Thymus (tissue), 11 donors: ENCODE measurements around the gene MAPK14. TPM values are rescaled to one million over a fixed set of nuclear protein-coding genes. Genes with fewer than 3 reads are reported as not detected.
"Not testable (repeated sequence)": the region's sequence is repeated elsewhere in the genome, so short reads cannot be mapped to it uniquely, and the experiment has no call there.

ENCODE experiments used
- DNase-seq, 9 donors: peaks; one replicate each; pipeline ENCODE4 v3.0.0-alpha.2; 2013; ENCODE audit warnings: low spot score in 9 of 9, low read depth in 6 of 9, missing footprints in 1 of 9
- H3K27ac ChIP-seq, 2 donors: one replicate each; pipeline ENCODE4 v1.5.1; 2013; ENCODE audit warnings: control low read depth in 1 of 2, low read depth in 1 of 2, low read length in 1 of 2, mild to moderate bottlenecking in 1 of 2, moderate library complexity in 1 of 2
- H3K27me3 ChIP-seq, 2 donors: one replicate each; pipeline ENCODE4 v1.5.1; 2013; ENCODE audit warnings: low read length in 1 of 2; ENCODE audit not compliant: control insufficient read depth in 2 of 2, insufficient read depth in 1 of 2
- H3K36me3 ChIP-seq, 2 donors: one replicate each; pipeline ENCODE4 v1.5.1; 2013; ENCODE audit warnings: low read length in 1 of 2, mild to moderate bottlenecking in 1 of 2, moderate library complexity in 1 of 2; ENCODE audit not compliant: control insufficient read depth in 2 of 2, insufficient read depth in 2 of 2
- H3K4me1 ChIP-seq, 2 donors: one replicate each; pipeline ENCODE4 v1.5.1; 2013; ENCODE audit warnings: low read length in 2 of 2; ENCODE audit not compliant: control insufficient read depth in 2 of 2, insufficient read depth in 2 of 2
- H3K4me3 ChIP-seq, 2 donors: one replicate each; pipeline ENCODE4 v1.5.1; 2013; ENCODE audit warnings: low read length in 2 of 2, control low read depth in 1 of 2, mild to moderate bottlenecking in 1 of 2
- H3K9me3 ChIP-seq, 2 donors: one replicate each; pipeline ENCODE4 v1.5.1; 2013; ENCODE audit warnings: low read length in 1 of 2, mild to moderate bottlenecking in 1 of 2; ENCODE audit not compliant: control insufficient read depth in 2 of 2, insufficient read depth in 1 of 2
- WGBS: extraction: QIAGEN DNeasy Blood & Tissue Kit; methylation state at CpG from one replicate; pipeline ENCODE4 v1.1.7; 2013; 5-methylcytosine and 5-hydroxymethylcytosine counted together
- polyA plus RNA-seq: library from polyadenylated mRNA; stranded (reverse); fragments of 200-250 nt; gene quantifications from one replicate; pipeline ENCODE4 v1.2.3, GENCODE V29; 2013
- total RNA-seq: library from RNA; stranded (reverse); fragments of 120-200 nt; gene quantifications from one replicate; pipeline ENCODE4 v1.2.4, GENCODE V29; 2013
- donor health status: healthy.

MAPK14 gene
- total and polyA plus RNA-seq, 2 donors = 33.4 to 44.0 TPM

DNA sequence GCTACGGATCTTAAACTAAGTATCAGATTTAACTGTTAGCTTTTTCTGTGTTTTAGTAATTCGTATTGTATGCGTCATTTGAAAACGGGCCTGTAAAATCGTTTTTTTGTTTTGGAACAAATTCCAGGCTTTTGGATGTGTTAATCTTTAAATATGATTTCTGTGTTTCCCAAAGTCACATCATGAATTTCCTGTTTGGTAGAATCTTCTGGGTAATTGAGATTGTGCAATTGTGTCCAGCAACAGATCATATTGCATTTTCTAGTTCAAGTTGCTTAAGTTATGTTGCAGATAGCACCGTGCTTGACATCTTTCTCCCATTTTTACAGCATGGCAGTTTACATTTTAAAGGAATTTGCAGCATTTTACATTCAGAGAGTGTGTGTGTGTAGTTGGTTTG lies 1.9 kb downstream of the MAPK14 start:
- peak in 1 of 9 donors; percentile 28 for DNase-seq
- Histone ChIP-seq H3K36me3 (no peaks in the 10 kb centered on the region), H3K4me3 (peak overlapping the region; percentile 91 to 98), H3K27me3 (peaks cover 0 to 3% of the 10 kb centered on the region in 2 donors), H3K9me3 (no peaks in the 10 kb centered on the region), H3K27ac (peak overlapping the region; percentile 38 to 95), H3K4me1 (peaks cover 14 to 15% of the 10 kb centered on the region in 2 donors)
- WGBS = 3% methylated on average over 6 of the region's 6 CpGs

- 23% methylated on average over 1 of the region's 1 CpG for WGBS
- H3K27ac ChIP-seq = no peak overlapping the region
Measured at GRCh38 chr6:36032261-36032660, 4.7 kb downstream of the MAPK14 start.

DNA sequence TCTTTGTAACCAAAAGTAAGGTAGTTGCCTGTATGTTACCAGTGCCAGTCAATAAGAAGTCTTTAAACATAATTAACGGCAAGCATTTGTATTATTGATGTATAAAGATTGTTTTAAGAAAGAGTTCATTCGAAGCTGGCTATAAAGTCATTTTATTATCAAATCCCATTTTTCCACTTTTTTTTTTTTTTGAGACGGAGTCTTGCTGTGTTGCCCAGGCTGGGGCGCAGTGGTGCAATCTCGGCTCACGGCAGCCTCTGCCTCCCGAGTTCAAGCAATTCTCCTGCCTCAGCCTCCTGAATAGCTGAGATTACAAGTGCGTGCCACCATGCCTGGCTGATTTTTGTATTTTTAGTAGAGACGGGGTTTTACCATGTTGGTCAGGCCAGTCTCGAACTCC lies 5.5 kb downstream of the MAPK14 start:
- DNase-seq, H3K36me3 ChIP-seq, H3K27ac ChIP-seq, H3K9me3 ChIP-seq, H3K4me3 ChIP-seq, H3K27me3 ChIP-seq: not testable (repeated sequence)
- 99% methylated on average over 10 of the region's 10 CpGs for WGBS
- H3K4me1 ChIP-seq = peaks cover 10 to 19% of the 10 kb centered on the region in 2 donors

More at GRCh38 chr6:36032261-36032660, 4.7 kb downstream of the MAPK14 start:
- no peaks in the 10 kb centered on the region for H3K27me3 ChIP-seq
- no peaks in the 10 kb centered on the region for H3K9me3 ChIP-seq
- peaks cover 0 to under 1% of the 10 kb centered on the region in 2 donors for H3K36me3 ChIP-seq
- DNase-seq = no peak
- no peak overlapping the region for H3K4me3 ChIP-seq
- peaks cover 10 to 17% of the 10 kb centered on the region in 2 donors for H3K4me1 ChIP-seq

DNA sequence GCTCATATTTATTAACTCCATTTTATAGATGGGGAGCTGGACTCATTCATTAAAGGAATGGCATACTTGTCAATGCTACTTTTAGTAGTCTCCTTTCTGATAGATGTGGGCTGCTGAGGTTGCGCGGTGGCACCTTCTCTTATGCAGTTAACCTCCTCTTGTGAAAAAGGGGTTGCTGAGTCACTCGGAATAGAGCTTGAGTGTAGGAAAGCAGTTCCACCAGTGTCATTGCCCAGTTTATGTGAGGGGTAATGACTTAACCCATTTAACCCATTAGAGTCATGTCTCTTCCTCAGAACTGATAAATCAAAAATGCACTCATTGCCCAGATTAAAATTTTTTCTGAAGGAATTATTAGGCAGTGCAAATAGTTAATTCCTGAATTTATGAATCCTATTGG lies 6.3 kb downstream of the MAPK14 start:
- 20% methylated on average over 3 of the region's 3 CpGs for WGBS
- H3K4me1 ChIP-seq = peaks cover 14 to 23% of the 10 kb centered on the region in 2 donors
- peak in 3 of 9 donors; percentile 36 to 60 (median 41) for DNase-seq
- no peaks in the 10 kb centered on the region for H3K27me3 ChIP-seq
- no peak overlapping the region for H3K27ac ChIP-seq
- no peak overlapping the region for H3K4me3 ChIP-seq
- H3K36me3 ChIP-seq = peaks cover 0 to 4% of the 10 kb centered on the region in 2 donors
- no peaks in the 10 kb centered on the region for H3K9me3 ChIP-seq

- Histone ChIP-seq H3K27me3 (no peaks in the 10 kb centered on the region), H3K4me3 (no peak overlapping the region), H3K4me1 (peaks cover 14 to 23% of the 10 kb centered on the region in 2 donors), H3K9me3 (no peaks in the 10 kb centered on the region), H3K36me3 (peaks cover 0 to 4% of the 10 kb centered on the region in 2 donors), H3K27ac (no peak overlapping the region)
- DNase-seq = no peak
- 87% methylated on average over 3 of the region's 3 CpGs for WGBS
Measured at GRCh38 chr6:36034441-36034840, 6.8 kb downstream of the MAPK14 start.

GRCh38 chr6:36035225-36035624 lies 7.6 kb downstream of the MAPK14 start:
- WGBS = 95% methylated on average over 4 of the region's 4 CpGs
- Histone ChIP-seq H3K4me3 (no peak overlapping the region), H3K4me1 (peaks cover 14 to 23% of the 10 kb centered on the region in 2 donors), H3K36me3 (peaks cover 0 to 4% of the 10 kb centered on the region in 2 donors), H3K27ac (no peak overlapping the region), H3K9me3 (no peaks in the 10 kb centered on the region), H3K27me3 (no peaks in the 10 kb centered on the region)
- DNase-seq = no peak

DNA sequence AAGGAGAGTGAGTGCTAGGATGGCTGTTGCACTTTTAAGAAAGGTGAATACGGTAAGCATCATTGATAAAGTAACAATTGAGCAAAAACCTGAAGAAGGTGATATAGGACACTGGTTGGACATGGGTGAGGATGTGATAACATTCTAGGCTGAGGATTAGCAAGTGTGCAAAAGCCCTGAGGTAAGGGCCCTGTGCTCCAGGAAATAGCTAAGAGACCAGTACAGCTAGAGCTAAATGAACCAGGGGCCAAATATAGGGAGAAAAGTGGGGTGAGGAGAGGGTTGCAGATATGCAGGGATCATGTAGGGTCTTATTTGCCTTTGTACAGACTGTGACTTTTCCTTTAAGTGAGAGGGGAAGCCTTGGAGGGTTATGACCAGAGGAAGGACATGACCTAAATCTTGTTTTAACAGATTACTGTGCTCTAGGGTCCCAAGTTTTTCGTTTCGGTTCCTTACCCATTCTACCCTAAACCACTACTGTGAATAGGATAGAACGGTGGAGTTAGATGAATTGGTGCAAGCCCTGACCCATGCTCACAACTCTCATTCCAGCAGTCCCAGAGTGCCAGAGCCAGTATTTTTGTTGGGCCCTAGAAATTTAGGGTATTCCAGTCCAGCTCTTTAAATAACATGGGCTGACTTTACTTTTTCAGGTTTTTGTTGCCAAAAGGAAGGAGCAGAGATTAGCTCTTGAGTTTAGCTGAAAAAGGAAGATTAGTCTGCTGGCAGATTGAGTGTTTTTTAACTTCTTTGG lies 10.7 kb downstream of the MAPK14 start:
- Histone ChIP-seq H3K27me3 (no peaks in the 10 kb centered on the region), H3K4me1 (peaks cover 9 to 21% of the 10 kb centered on the region in 2 donors), H3K27ac (no peak overlapping the region), H3K4me3 (no peak overlapping the region), H3K36me3 (peaks cover 0 to 6% of the 10 kb centered on the region in 2 donors), H3K9me3 (no peaks in the 10 kb centered on the region)
- 44% methylated on average over 4 of the region's 4 CpGs for WGBS
- DNase-seq = no peak

GRCh38 chr6:36039112-36039511 lies 11.5 kb downstream of the MAPK14 start:
- Histone ChIP-seq H3K27me3 (no peaks in the 10 kb centered on the region), H3K36me3 (peaks cover 0 to 6% of the 10 kb centered on the region in 2 donors), H3K9me3 (no peaks in the 10 kb centered on the region), H3K27ac (no peak overlapping the region), H3K4me1 (peaks cover 4 to 14% of the 10 kb centered on the region in 2 donors), H3K4me3 (no peak overlapping the region)
- DNase-seq = no peak

DNA sequence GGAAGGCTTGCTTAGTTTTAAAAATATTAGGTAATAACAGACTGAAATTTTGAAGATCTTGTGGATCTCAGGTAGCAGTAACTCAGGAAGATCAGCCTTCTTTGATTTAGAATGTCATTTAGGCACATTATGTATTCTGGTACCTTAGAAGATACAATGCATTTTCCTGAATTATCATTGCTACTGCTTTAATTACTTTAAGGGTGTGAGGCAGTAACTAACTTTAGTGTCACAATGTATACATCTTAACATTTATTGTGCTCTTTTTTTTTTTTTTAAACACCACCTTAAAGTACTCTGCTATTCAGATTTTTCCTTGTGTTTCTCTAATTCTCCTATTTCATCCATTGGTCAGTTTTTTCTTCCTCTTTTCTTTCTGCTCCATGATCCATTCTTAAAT lies 13.3 kb downstream of the MAPK14 start:
- no peaks in the 10 kb centered on the region for H3K27me3 ChIP-seq
- H3K4me1 ChIP-seq = peaks cover 4 to 6% of the 10 kb centered on the region in 2 donors
- H3K4me3 ChIP-seq = no peak overlapping the region
- H3K36me3 ChIP-seq = peaks cover 0 to 9% of the 10 kb centered on the region in 2 donors
- no peak for DNase-seq
- no peaks in the 10 kb centered on the region for H3K9me3 ChIP-seq
- no peak overlapping the region for H3K27ac ChIP-seq
